WTC11 (cell line): ENCODE results near the gene VAC14. TPM values are rescaled to one million over a fixed set of nuclear protein-coding genes. Genes with fewer than 3 reads are reported as not detected.

Source experiments
- ATAC-seq: fragments of 200-7000 bp; cut with Tn5 transposase; 2 replicates; pipeline ENCODE4 v1.10.0; 2021; ENCODE audit warnings: mild to moderate bottlenecking, moderate library complexity
- CTCF ChIA-PET: fragments of 300-600 bp; sonication (Branson Sonifier 250); formaldehyde crosslinking; loops from one replicate; lab custom pipeline; 2021; ENCODE audit warnings: antibody characterized with exemption; lab: Charles Lee
- POLR2A ChIA-PET: fragments of 350-600 bp; sonication (Branson Sonifier 250); formaldehyde crosslinking; loops from one replicate; lab custom pipeline; 2021; ENCODE audit warnings: antibody characterized with exemption; lab: Charles Lee
- DNase-seq: peaks from one replicate; pipeline ENCODE4 v3.0.0; 2021; ENCODE audit warnings: low spot score
- H3K27ac Mint-ChIP-seq: 2 replicates; pipeline ENCODE4 v1.8.0; 2021; ENCODE audit warnings: mixed read lengths
- H3K27me3 Mint-ChIP-seq: 2 replicates; pipeline ENCODE4 v1.8.0; 2021; ENCODE audit warnings: low read depth, mild to moderate bottlenecking, moderate library complexity, mixed read lengths
- H3K36me3 Mint-ChIP-seq: 2 replicates; pipeline ENCODE4 v1.8.0; 2021; ENCODE audit warnings: mixed read lengths
- H3K4me1 Mint-ChIP-seq: 2 replicates; pipeline ENCODE4 v1.8.0; 2022; ENCODE audit warnings: mixed read lengths
- H3K4me3 Mint-ChIP-seq: 2 replicates; pipeline ENCODE4 v1.8.0; 2021; ENCODE audit warnings: mild to moderate bottlenecking, moderate library complexity, mixed read lengths
- H3K9me3 Mint-ChIP-seq: 2 replicates; pipeline ENCODE4 v1.8.0; 2021; ENCODE audit warnings: mixed read lengths
- E2F1 ChIP-seq: sonication (generic); formaldehyde crosslinking; IDR thresholded peaks from 2 replicates; pipeline ENCODE4 v1.8.0; 2022; ENCODE audit warnings: mild to moderate bottlenecking, missing genetic modification reagents
- E2F5 ChIP-seq: sonication (generic); formaldehyde crosslinking; IDR thresholded peaks from 2 replicates; pipeline ENCODE4 v1.8.1; 2022; ENCODE audit warnings: mild to moderate bottlenecking, moderate library complexity, missing genetic modification reagents
- EMX1 ChIP-seq: fragments of 250-450 bp; sonication (Bioruptor Pico); IDR thresholded peaks from 2 replicates; pipeline ENCODE4 v1.8.0; 2021; ENCODE audit warnings: mild to moderate bottlenecking
- FOXJ3 ChIP-seq: sonication (generic); formaldehyde crosslinking; IDR thresholded peaks from 2 replicates; pipeline ENCODE4 v1.9.0; 2021; ENCODE audit warnings: missing genetic modification reagents, mild to moderate bottlenecking, borderline replicate concordance
- FOXK1 ChIP-seq: sonication (generic); formaldehyde crosslinking; IDR thresholded peaks from 2 replicates; pipeline ENCODE4 v1.8.0; 2022; ENCODE audit warnings: mild to moderate bottlenecking, moderate library complexity, missing genetic modification reagents
- MXD4 ChIP-seq: fragments of 250-450 bp; sonication (Bioruptor Pico); IDR thresholded peaks from 2 replicates; pipeline ENCODE4 v1.8.0; 2021; ENCODE audit warnings: mild to moderate bottlenecking, moderate library complexity, borderline replicate concordance
- NFATC4 ChIP-seq: fragments of 250-450 bp; sonication (Bioruptor Pico); IDR thresholded peaks from 2 replicates; pipeline ENCODE4 v1.9.0; 2021; ENCODE audit warnings: mild to moderate bottlenecking
- NFYB ChIP-seq: sonication (generic); formaldehyde crosslinking; conservative IDR thresholded peaks from 2 replicates; pipeline ENCODE4 v1.8.0; 2022; ENCODE audit warnings: low read depth, missing genetic modification reagents
- NR1H2 ChIP-seq: sonication (generic); formaldehyde crosslinking; IDR thresholded peaks from 2 replicates; pipeline ENCODE4 v1.9.0; 2021; ENCODE audit warnings: mild to moderate bottlenecking, moderate library complexity, missing genetic modification reagents
- SMAD4 ChIP-seq: sonication (generic); formaldehyde crosslinking; IDR thresholded peaks from 2 replicates; pipeline ENCODE4 v1.8.0; 2022; ENCODE audit warnings: mild to moderate bottlenecking, missing genetic modification reagents
- STAT6 ChIP-seq: sonication (generic); formaldehyde crosslinking; conservative IDR thresholded peaks from 2 replicates; pipeline ENCODE4 v1.8.1; 2023; ENCODE audit warnings: mild to moderate bottlenecking, low read depth, missing genetic modification reagents, moderate library complexity
- USF1 ChIP-seq: sonication (generic); formaldehyde crosslinking; IDR thresholded peaks from 2 replicates; pipeline ENCODE4 v1.8.0; 2022; ENCODE audit warnings: mild to moderate bottlenecking, missing genetic modification reagents
- USF2 ChIP-seq: sonication (generic); formaldehyde crosslinking; IDR thresholded peaks from 2 replicates; pipeline ENCODE4 v1.8.1; 2023; ENCODE audit warnings: mild to moderate bottlenecking, missing genetic modification reagents, moderate library complexity
- ZBTB43 ChIP-seq: sonication (generic); formaldehyde crosslinking; IDR thresholded peaks from 2 replicates; pipeline ENCODE4 v1.8.1; 2023; ENCODE audit warnings: mild to moderate bottlenecking, missing genetic modification reagents
- total RNA-seq: library from RNA; stranded (reverse); gene quantifications from 3 replicates; pipeline ENCODE4 v1.2.3, GENCODE V29; 2021

Gene VAC14
- total RNA-seq, 1 experiment from 2014 or later: 60.1 TPM

- Mint-ChIP-seq H3K4me3 (no peak overlapping the region), H3K27ac (peak overlapping the region; percentile 68), H3K9me3 (no peaks in the 10 kb centered on the region), H3K36me3 (peaks cover 28% of the 10 kb centered on the region)
- no peak for DNase-seq
- CTCF ChIA-PET: interaction anchor here (0.7 to 3.2 kb wide), 5 partner anchors 10 to 652 kb away, joined by 3 to 20 read pairs (median 5); no protein-coding TSS in a partner anchor
- 0 out of 2 replicates have a peak, but pooled peaks have one; percentile 11 for ATAC-seq
- TF ChIP-seq NR1H2: no peak
- TF ChIP-seq STAT6 (CRISPR knock-in tag): no peak
- no peak for TF ChIP-seq EMX1
- no peak for TF ChIP-seq SMAD4 (CRISPR knock-in tag)
- TF ChIP-seq FOXK1 (CRISPR knock-in tag): no peak
- no peak for TF ChIP-seq E2F1 (CRISPR knock-in tag)
- TF ChIP-seq NFYB (CRISPR knock-in tag): no peak
- no peak for TF ChIP-seq USF2 (CRISPR knock-in tag)
- TF ChIP-seq, all 79 proteins: peak for 0
- Mint-ChIP-seq H3K27me3 (no peaks in the 10 kb centered on the region), H3K4me1 (peaks cover 17% of the 10 kb centered on the region)
- POLR2A ChIA-PET: no interaction called here
These were observed 40.7 kb downstream of the VAC14 start for GRCh38 chr16:70760221-70760620.

GRCh38 chr16:70759666-70760065 lies 41.3 kb downstream of the VAC14 start:
- Mint-ChIP-seq H3K36me3 (peaks cover 28% of the 10 kb centered on the region), H3K27ac (peak overlapping the region; percentile 57; the same call in 1 of the 2 replicates), H3K4me1 (peaks cover 17% of the 10 kb centered on the region), H3K4me3 (no peak overlapping the region), H3K27me3 (no peaks in the 10 kb centered on the region), H3K9me3 (no peaks in the 10 kb centered on the region)
- ChIA-PET POLR2A (no interaction called here), CTCF (interaction anchor here (0.7 to 3.2 kb wide), 6 partner anchors 10 to 653 kb away, joined by 3 to 20 read pairs (median 4); no protein-coding TSS in a partner anchor)
- no peak for TF ChIP-seq E2F5 (CRISPR knock-in tag)
- TF ChIP-seq USF1 (CRISPR knock-in tag): peak; percentile 29; the same call in 1 of the 2 replicates
- TF ChIP-seq USF2 (CRISPR knock-in tag): peak; percentile 76
- ATAC-seq: peak; percentile 61
- no peak for DNase-seq

GRCh38 chr16:70758786-70759185 lies 42.2 kb downstream of the VAC14 start:
- peaks cover 17% of the 10 kb centered on the region for H3K4me1 Mint-ChIP-seq

More at GRCh38 chr16:70758786-70759185, 42.2 kb downstream of the VAC14 start:
- Mint-ChIP-seq H3K4me3 (no peak overlapping the region), H3K27me3 (no peaks in the 10 kb centered on the region), H3K36me3 (peaks cover 28% of the 10 kb centered on the region), H3K9me3 (no peaks in the 10 kb centered on the region), H3K27ac (peak overlapping the region; percentile 80; the same call in 1 of the 2 replicates)
- POLR2A ChIA-PET: no interaction called here
- CTCF ChIA-PET: interaction anchor here (1.4 to 2.6 kb wide), 3 partner anchors 9 to 79 kb away, joined by 3 to 11 read pairs (median 5); no protein-coding TSS in a partner anchor
- DNase-seq: no peak
- TF ChIP-seq MXD4 (no peak), NFATC4 (no peak), FOXJ3 (CRISPR knock-in tag) (no peak), ZBTB43 (CRISPR knock-in tag) (no peak)
- no peak for ATAC-seq
